Epithelial cell of esophagus (primary cell): Measurements from ENCODE around the gene DNAJC1.

Experiments used
- DNase-seq: peaks from one replicate; pipeline ENCODE4 v3.0.0; 2010; ENCODE audit warnings: low read depth
- H3K4me3 ChIP-seq: 2 replicates; pipeline ENCODE4 v1.5.1; 2011; ENCODE audit warnings: mild to moderate bottlenecking, low read length, control low read depth
- CTCF ChIP-seq: IDR thresholded peaks from 2 replicates; pipeline ENCODE4 v1.5.1; 2011; ENCODE audit warnings: low read depth, mild to moderate bottlenecking, low read length, control low read depth, inconsistent platforms; ENCODE audit not compliant: insufficient read depth; ENCODE audit errors: missing control alignments

Gene DNAJC1

DNA sequence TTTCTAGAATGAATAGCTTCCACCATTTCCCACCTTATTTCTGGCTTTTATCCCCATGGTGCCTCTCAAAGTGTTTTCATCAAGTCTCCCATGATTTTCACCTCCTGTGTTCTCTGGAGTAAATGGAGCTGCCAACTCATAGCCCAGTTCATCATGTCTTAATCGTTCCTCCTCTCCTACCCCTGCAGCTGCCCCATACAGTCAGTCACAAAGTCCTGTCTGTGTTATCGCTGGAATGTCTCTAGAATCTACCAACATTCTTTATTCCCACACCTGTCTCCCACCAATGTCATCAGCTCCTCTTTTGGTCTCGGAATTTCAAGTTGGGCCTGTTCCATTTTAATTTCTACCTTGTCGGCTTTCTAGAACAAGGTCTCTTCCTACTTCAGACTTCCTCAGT, 290.6 kb downstream of the DNAJC1 start:
- H3K4me3 ChIP-seq = no peak overlapping the region
- DNase-seq = no peak
- no peak for TF ChIP-seq CTCF

- H3K4me3 ChIP-seq = no peak overlapping the region
- TF ChIP-seq CTCF = no peak
- peak; percentile 31 for DNase-seq
These were observed 296.0 kb downstream of the DNAJC1 start for GRCh38 chr10:21707498-21707897.
